Suppressor macrophage (primary cell): Measurements from ENCODE around the gene TRA2B.

ENCODE experiments used
- DNase-seq, 4 experiments: peaks; one replicate each; pipeline ENCODE4 v3.0.0-alpha.2; 2020 to 2022
- total RNA-seq, 17 experiments: gene quantifications; one replicate each; lab custom pipeline; 2026; ENCODE audit warnings: mixed read lengths in 6 of 17, inconsistent platforms in 3 of 17; lab: John Stamatoyannopoulos, UW

The TRA2B gene
- total RNA-seq: 109 to 228 (median 134) reads per million in 17 experiments

GRCh38 chr3:185937689-185938374, at the start of gene TRA2B:
TRA2B (minus strand) TSS chr3:185938014; CDS start chr3:185937860, 154 bp downstream.
- peak; percentile 100 for DNase-seq

DNA sequence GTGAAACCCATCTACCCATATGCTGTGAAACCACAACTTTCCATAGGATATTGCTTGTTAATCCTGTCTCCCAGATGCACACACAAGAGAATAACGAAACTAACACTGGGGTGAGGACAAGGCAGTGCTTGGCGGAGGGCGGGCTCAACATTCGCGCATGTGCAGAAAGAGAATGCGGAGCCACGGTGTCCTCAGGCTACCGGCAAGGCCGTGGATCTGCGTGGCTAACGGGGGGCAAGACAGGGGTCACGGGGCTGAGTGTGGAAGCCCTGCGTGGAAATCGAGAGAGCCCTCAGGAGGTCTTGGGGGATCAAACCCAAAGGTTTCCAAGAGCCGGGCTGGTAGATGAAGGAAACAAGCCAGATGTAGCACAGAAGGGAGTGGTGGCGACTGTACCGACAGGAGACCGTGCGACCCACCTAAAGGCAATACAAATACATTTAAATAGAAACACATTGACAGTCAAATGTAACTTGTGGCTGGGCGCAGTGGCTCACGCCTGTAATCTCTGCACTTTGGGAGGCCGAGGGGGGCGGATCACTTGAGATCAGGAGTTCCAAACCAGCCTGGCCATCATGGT, 48.5 kb upstream of the TRA2B start:
- DNase-seq: no peak

DNA sequence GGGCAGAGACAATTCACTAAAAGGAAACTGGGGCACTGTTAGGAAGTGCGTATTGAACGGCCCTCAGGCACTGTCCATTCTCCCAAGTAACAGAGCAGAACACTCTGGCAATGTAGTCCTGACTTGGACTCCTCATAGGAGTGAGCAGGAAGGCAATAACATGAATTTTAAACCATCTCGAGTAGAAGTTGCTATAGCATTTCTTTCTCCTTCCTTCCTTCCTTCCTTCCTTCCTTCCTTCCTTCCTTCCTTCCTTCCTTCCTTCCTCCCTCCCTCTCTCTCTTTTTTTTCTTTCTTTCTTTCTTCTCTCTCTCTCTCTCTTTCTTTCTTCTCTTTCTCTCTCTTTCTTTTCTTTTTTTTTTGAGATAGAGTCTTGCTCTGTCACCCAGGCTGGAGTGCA, 46.4 kb upstream of the TRA2B start:
- DNase-seq: no peak

DNA sequence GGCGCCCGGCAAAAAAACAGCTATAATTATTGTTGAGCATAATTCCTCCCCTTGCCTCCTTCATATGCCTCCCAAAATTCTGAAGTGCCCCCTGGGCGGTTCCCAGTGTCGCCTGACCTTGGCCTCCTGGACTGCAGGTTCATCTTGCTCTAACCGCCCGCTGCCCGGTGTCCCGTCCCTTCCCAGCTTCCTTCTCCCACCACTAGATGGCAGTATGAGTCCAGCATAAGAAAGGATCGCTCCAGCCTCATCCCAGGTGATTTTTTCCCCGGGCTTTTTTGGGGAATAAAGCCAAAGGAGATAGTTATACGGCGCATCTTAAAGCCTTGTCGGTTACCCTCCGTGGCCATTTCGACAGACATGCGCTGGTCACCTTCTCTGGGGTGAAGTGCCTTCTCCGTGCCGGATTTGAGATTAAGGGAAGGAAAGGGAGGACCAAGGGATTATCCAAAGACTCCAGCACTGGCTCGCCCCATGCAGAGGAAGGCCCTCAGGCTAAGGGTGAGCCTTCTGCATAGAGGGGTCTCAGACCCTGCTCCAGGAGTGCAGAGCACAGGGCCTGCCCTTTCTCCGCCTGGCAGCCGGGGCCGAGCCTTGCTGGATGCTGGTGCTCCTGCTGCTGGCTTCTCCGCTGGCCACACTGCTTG, 45.8 kb upstream of the TRA2B start:
- DNase-seq: peak; percentile 74 to 86 (median 80)

- no peak for DNase-seq
Measured at GRCh38 chr3:185982632-185983031, 44.8 kb upstream of the TRA2B start.

DNA sequence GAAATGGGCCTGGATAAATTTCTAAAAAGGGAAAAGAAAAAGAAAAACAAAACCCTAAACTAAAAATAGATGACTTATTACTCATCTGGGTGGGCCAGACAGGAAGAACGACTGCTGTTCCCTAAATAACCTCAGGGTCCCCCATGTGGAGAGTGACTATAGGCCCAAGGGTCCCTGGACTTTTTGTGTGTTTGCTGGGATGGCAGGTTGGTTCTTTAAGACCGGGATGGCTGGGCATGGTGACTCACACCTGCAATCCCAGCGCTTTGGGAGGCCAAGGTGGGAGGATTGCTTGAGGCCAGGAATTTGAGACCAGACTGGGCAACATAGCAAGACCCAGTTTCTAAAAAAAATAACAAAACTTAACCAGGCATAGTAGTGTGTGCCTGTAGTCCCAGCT, 43.8 kb upstream of the TRA2B start:
- DNase-seq: no peak

- DNase-seq: no peak
Measured at GRCh38 chr3:185979721-185980121, 41.9 kb upstream of the TRA2B start.

DNA sequence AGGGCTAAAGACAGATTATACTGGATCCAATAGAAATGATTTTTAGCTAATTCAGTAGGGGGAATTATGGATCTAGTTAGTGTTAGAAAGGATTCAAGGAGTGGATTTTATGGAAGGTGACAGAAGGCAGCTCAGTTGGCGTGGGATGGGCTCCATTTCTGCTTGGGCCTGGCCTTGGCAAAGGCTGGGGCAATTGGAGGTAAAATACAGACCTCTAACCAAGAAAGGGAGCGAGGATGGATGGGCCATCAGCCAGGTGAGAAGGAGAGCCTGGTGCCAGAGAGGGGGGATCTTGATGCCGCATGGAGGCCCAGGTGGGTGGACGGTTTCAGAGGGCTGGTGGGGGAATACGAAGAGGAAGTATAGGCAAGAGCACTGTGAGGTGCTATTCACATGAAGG, 40.7 kb upstream of the TRA2B start:
- no peak for DNase-seq

DNA sequence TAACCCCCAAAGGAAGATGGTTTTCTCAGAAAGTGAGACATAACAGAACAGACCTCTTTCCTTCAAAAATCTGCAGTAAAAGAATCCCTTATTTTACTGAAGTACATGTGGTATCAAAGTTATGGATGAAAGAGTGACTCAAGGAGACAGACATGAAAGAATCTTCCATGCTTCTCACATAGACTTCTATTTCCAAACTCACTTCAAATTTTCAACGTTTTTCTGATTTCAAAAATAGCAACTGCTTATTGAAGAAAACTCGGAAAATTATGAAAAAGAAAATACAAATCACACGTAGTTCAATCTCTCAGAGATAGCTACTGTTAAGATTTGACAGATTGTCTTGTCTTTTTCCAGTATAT, 39.8 kb upstream of the TRA2B start:
- no peak for DNase-seq

DNA sequence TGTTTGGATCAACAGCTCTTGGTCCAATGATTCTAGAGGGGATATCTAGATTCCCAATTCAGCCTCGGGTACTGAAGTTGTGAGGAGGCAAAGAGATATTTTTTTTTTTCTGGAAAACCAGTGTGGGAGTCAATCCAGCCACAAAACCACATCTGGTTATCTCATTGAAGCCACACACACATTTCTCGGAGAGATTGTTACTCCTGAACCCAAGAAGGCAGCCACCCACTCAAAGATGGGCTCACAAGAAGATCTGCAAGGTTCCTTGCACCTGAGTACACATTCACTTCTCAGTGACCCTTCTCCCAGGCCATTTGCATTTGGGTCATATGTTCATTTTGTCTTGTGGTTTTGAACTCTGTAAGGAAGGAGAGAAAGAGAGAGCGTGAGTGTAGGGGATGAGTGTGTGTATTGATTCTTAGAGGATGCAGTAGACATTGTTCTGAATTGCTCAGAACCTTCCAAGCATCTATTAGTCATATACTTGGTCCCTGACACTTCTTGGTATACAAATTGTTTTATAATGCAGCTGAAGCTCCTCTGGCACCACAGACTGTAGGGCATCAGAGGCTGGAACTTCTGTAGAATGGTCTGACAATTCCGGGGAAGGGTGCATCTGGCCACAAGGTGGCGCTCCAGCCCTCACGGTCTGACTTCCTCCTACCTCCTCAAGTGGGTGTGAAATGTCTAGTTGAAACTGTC, 39.3 kb upstream of the TRA2B start:
- DNase-seq: peak; percentile 84 to 93 (median 91)

GRCh38 chr3:185976100-185976499, 38.3 kb upstream of the TRA2B start:
- no peak for DNase-seq

GRCh38 chr3:185971579-185971978, 33.8 kb upstream of the TRA2B start:
- no peak for DNase-seq

GRCh38 chr3:185968168-185968567, 30.4 kb upstream of the TRA2B start:
- no peak for DNase-seq

- DNase-seq: no peak
Measured at GRCh38 chr3:185966655-185967054, 28.8 kb upstream of the TRA2B start.

DNA sequence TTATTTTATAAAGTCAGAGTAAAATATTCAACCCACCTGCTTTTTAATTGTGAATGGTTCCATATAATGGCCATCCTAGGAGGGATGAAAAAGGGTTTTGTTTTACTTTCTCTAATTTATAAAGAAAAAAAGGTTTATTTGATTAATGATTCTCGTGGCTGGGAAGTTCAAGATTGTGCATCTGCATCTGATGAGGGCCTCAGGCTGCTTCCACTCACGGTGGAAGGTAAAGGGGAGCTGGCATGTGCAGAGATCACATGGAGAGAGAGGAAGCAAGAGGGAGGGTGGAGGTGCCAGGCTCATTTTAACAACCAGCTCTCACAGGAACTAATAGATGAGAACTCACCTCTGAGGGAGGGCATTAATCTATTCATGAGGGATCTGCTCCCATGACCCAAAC, 27.7 kb upstream of the TRA2B start:
- DNase-seq: no peak

DNA sequence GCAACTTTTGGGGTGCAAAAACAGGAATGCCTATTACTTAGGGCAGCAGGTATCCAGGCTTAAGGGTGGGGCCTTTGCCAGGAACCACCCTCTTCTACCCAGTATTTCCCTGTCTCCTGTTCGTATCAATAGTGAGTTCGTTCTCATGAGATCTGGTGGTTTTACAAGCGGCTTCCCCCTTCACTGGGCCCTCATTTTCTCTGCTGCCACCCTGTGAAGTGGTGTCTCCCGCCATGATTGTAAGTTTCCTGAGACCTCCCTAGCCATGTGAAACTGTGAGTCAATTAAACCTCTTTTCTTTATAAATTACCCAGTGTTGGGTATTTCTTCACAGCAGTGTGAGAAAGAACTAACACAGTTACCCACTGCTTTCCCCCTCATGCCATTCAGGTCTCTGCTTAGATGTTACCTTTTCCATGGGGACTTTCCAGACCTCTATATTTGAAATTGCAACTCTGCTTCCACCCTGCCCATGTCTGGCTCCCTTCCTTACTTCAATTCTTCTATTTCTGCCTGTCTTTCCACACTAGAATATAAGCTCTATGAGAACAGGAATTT, 23.9 kb upstream of the TRA2B start:
- no peak for DNase-seq

- peak in 3 of 4 experiments; percentile 39 to 49 (median 46) for DNase-seq
Measured at GRCh38 chr3:185960522-185961288, 22.9 kb upstream of the TRA2B start.

DNA sequence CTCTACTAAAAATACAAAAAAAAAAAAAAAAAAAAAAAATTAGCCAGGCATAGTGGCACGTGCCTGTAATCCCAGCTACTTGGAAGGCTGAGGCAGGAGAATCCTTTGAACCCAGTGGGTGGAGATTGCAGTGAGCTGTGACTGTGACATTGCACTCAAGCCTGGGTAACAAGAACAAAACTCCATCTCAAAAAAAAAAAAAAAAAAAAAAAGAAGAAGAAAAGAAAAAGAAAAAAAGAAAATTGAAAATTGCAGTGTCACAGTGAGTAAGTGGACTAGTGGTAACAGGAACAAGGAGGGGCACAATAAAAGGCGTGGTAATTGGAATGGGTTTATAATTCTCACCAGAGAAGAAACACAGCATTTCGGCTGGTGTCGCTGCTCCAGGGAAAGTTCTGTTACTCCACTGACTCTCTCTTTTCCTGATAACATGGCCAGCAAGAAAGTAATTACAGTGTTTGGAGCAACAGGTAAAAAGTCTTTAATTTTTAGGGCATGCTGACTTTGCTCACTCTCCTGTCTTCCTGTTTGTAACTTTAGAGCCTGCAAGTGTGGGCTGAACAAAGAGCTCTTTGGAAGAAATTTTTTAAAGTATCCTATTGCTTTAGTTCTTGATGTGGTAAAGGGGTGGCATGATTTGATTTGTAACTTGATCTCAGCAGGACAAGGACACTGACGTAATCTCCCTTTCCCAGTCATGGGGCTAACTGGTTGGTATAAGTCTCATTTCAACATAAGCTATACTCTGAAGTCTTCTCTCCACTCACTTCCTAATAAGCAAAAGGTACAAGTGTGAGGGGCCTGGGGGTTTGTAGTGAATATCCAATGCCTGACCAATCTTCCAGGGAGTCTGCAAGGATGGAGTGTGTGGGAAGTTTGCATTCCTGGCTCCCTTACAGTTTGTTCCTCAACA, 22.1 kb upstream of the TRA2B start:
- DNase-seq: peak; percentile 76 to 94 (median 87)

DNA sequence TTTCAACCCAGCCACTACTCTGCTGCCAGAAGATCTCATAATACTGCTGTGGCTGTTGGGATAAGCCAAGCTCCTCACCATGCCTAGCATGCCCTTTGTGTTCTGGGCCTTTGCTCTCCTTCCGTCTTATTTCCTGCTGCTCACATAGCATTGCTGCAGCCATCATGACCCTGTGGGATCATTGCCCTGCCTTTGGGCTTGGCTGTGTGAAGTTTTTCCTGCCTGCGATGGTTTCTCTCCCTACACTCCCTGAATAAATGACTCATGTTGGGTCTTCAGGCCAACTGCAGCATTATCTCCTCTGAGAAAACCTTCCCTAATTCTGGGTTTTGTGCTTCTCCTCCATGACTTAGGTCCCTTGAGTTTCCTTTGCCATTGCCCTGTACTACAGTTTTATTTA, 20.8 kb upstream of the TRA2B start:
- DNase-seq: no peak

GRCh38 chr3:185956244-185956643, 18.4 kb upstream of the TRA2B start:
- DNase-seq: no peak

GRCh38 chr3:185954366-185954723, 16.5 kb upstream of the TRA2B start:
- no peak for DNase-seq
